ENCODE measurements around the gene MAP2K3.
"Not testable (repeated sequence)": the region's sequence is repeated elsewhere in the genome, so short reads cannot be mapped to it uniquely, and the experiment has no call there.

- not testable (repeated sequence) for TF ChIP-seq CTCF, POLR2A (IDR thresholded peaks at IDR 0.05)
Measured at GRCh38 chr17:21307273-21307625, 22.7 kb downstream of the MAP2K3 start.
